GM18502 (cell line): ENCODE measurements around the gene ERVFRD-1.

ENCODE experiments used
- ATAC-seq: cut with Tn5 transposase; IDR thresholded peaks from one replicate; pipeline ENCODE4 v1.9.1; 2021; ENCODE audit warnings: mild to moderate bottlenecking; ENCODE audit not compliant: unreplicated experiment, poor library complexity

The ERVFRD-1 gene

GRCh38 chr6:11055127-11055627, 56.3 kb downstream of the ERVFRD-1 start:
- ATAC-seq: no peak

GRCh38 chr6:11054722-11055121, 56.8 kb downstream of the ERVFRD-1 start:
- ATAC-seq: no peak

- ATAC-seq: no peak
Observed at GRCh38 chr6:11053307-11053706, 58.2 kb downstream of the ERVFRD-1 start.
